Vagina (tissue), 2 donors: Measurements from ENCODE around the gene CHRDL1.

Experiments used
- CTCF ChIP-seq, 3 experiments: fragments of 450-650 bp in 2 of 3; fragments of 200-600 bp in 1 of 3; sonication (generic) in 1 of 3; IDR thresholded peaks; one replicate each; pipeline ENCODE4 v1.5.1; 2017 to 2019; ENCODE audit warnings: antibody characterized with exemption in 3 of 3, mild to moderate bottlenecking in 2 of 3, moderate library complexity in 2 of 3
- POLR2A ChIP-seq, 2 donors: fragments of 450-650 bp; IDR thresholded peaks; one replicate each; pipeline ENCODE4 v1.6.1; 2017; ENCODE audit warnings: antibody characterized with exemption in 2 of 2, mild to moderate bottlenecking in 2 of 2, moderate library complexity in 2 of 2
- POLR2AphosphoS5 ChIP-seq, 2 donors: sonication (generic); formaldehyde crosslinking; IDR thresholded peaks; one replicate each; pipeline ENCODE4 v1.9.0; 2017; ENCODE audit warnings: antibody characterized with exemption in 2 of 2, mild to moderate bottlenecking in 2 of 2, low read depth in 1 of 2; ENCODE audit not compliant: insufficient read depth in 1 of 2

GRCh38 chrX:110836001-110836400 lies 40.4 kb upstream of the CHRDL1 start:
- TF ChIP-seq CTCF (IDR thresholded peaks at IDR 0.05) = no peak
- no peak for TF ChIP-seq POLR2AphosphoS5 (IDR thresholded peaks at IDR 0.05; ENCODE audit: insufficient read depth in 1 of 2, low read depth in 1 of 2)
- no peak for TF ChIP-seq POLR2A (IDR thresholded peaks at IDR 0.05)
